Mesodermal cell (in vitro differentiated cells): ENCODE results near the gene EYS.

Experiments used
- H3K27ac ChIP-seq: 2 replicates; pipeline ENCODE4 v1.7.0; 2013; ENCODE audit warnings: mild to moderate bottlenecking, low read depth, low read length, moderate library complexity; ENCODE audit not compliant: severe bottlenecking
- H3K36me3 ChIP-seq: 2 replicates; pipeline ENCODE4 v1.7.1; 2013; ENCODE audit warnings: mild to moderate bottlenecking, low read length, moderate library complexity; ENCODE audit not compliant: control insufficient read depth, insufficient read depth
- H3K4me1 ChIP-seq: one replicate; pipeline ENCODE4 v1.7.1; 2013; ENCODE audit warnings: mild to moderate bottlenecking, low read length; ENCODE audit not compliant: insufficient read depth, control insufficient read depth, poor library complexity, severe bottlenecking
- H3K4me3 ChIP-seq: 2 replicates; pipeline ENCODE4 v1.7.0; 2013; ENCODE audit warnings: low read length, control low read depth, mild to moderate bottlenecking; ENCODE audit not compliant: insufficient read depth, poor library complexity, severe bottlenecking; ENCODE audit errors: extremely low read depth
- H3K9me3 ChIP-seq: 2 replicates; pipeline ENCODE4 v1.7.1; 2013; ENCODE audit warnings: mild to moderate bottlenecking, low read length, moderate library complexity; ENCODE audit not compliant: control insufficient read depth
- WGBS, 2 experiments: methylation state at CpG; one replicate each; pipeline ENCODE4 v1.1.5; 2013; ENCODE audit warnings: missing lambda C conversion rate in 2 of 2; ENCODE audit not compliant: insufficient coverage in 2 of 2; 5-methylcytosine and 5-hydroxymethylcytosine counted together

EYS gene

GRCh38 chr6:65170273-65170672 lies 536.8 kb downstream of the EYS start:
- Histone ChIP-seq H3K4me3 (no peak overlapping the region), H3K9me3 (no peaks in the 10 kb centered on the region), H3K36me3 (no peaks in the 10 kb centered on the region), H3K4me1 (no peaks in the 10 kb centered on the region), H3K27ac (no peak overlapping the region)
- WGBS, 2 experiments: no CpG with 5 or more reads among the region's 2 CpGs

GRCh38 chr6:65161661-65162060 lies 545.4 kb downstream of the EYS start:
- H3K9me3 ChIP-seq: no peaks in the 10 kb centered on the region
- WGBS, 2 experiments: no CpG with 5 or more reads among the region's 1 CpG
- no peak overlapping the region for H3K27ac ChIP-seq
- H3K4me1 ChIP-seq: no peaks in the 10 kb centered on the region
- no peaks in the 10 kb centered on the region for H3K36me3 ChIP-seq
- H3K4me3 ChIP-seq: no peak overlapping the region

GRCh38 chr6:65157025-65157424 lies 550.0 kb downstream of the EYS start:
- Histone ChIP-seq H3K27ac (no peak overlapping the region), H3K9me3 (no peaks in the 10 kb centered on the region), H3K36me3 (no peaks in the 10 kb centered on the region), H3K4me3 (no peak overlapping the region), H3K4me1 (no peaks in the 10 kb centered on the region)
- WGBS, 2 experiments: no CpG with 5 or more reads among the region's 3 CpGs

GRCh38 chr6:65155083-65155482 lies 551.9 kb downstream of the EYS start:
- H3K36me3 ChIP-seq: no peaks in the 10 kb centered on the region
- H3K9me3 ChIP-seq: no peaks in the 10 kb centered on the region
- no peak overlapping the region for H3K4me3 ChIP-seq
- no peaks in the 10 kb centered on the region for H3K4me1 ChIP-seq
- no peak overlapping the region for H3K27ac ChIP-seq
- WGBS, 2 experiments: no CpG with 5 or more reads among the region's 1 CpG

GRCh38 chr6:65149841-65150240 lies 557.2 kb downstream of the EYS start:
- no peaks in the 10 kb centered on the region for H3K4me1 ChIP-seq
- H3K27ac ChIP-seq: no peak overlapping the region
- no peaks in the 10 kb centered on the region for H3K36me3 ChIP-seq
- WGBS, 2 experiments: no CpG with 5 or more reads among the region's 1 CpG
- peaks cover 5% of the 10 kb centered on the region for H3K9me3 ChIP-seq
- no peak overlapping the region for H3K4me3 ChIP-seq

GRCh38 chr6:65148839-65149238 lies 558.2 kb downstream of the EYS start:
- H3K9me3 ChIP-seq: peaks cover 5% of the 10 kb centered on the region
- no peak overlapping the region for H3K4me3 ChIP-seq
- H3K36me3 ChIP-seq: no peaks in the 10 kb centered on the region
- no peaks in the 10 kb centered on the region for H3K4me1 ChIP-seq
- H3K27ac ChIP-seq: no peak overlapping the region
- WGBS, 2 experiments: no CpG with 5 or more reads among the region's 2 CpGs

- no peak overlapping the region for H3K27ac ChIP-seq
- WGBS, 2 experiments: 80 to 86% methylated on average over 1 of the region's 2 CpGs
- H3K4me1 ChIP-seq: no peaks in the 10 kb centered on the region
- H3K4me3 ChIP-seq: no peak overlapping the region
- H3K9me3 ChIP-seq: no peaks in the 10 kb centered on the region
- H3K36me3 ChIP-seq: no peaks in the 10 kb centered on the region
Measured at GRCh38 chr6:65135567-65135966, 571.5 kb downstream of the EYS start.

GRCh38 chr6:65126667-65127066 lies 580.4 kb downstream of the EYS start:
- Histone ChIP-seq H3K36me3 (no peaks in the 10 kb centered on the region), H3K4me3 (no peak overlapping the region), H3K9me3 (no peaks in the 10 kb centered on the region), H3K4me1 (no peaks in the 10 kb centered on the region), H3K27ac (no peak overlapping the region)
- WGBS, 2 experiments: 60% methylated on average over 1 of the region's 2 CpGs; no CpG with 5 or more reads in 1 of the 2 experiments

- WGBS, 2 experiments: no CpG with 5 or more reads among the region's 1 CpG
- no peak overlapping the region for H3K27ac ChIP-seq
Measured at GRCh38 chr6:65123521-65123920, 583.5 kb downstream of the EYS start.

GRCh38 chr6:65117817-65118409 lies 589.1 kb downstream of the EYS start:
- Histone ChIP-seq H3K4me1 (no peaks in the 10 kb centered on the region), H3K36me3 (no peaks in the 10 kb centered on the region), H3K27ac (no peak overlapping the region), H3K9me3 (no peaks in the 10 kb centered on the region), H3K4me3 (no peak overlapping the region)
- WGBS, 2 experiments: 94% methylated on average over 2 of the region's 3 CpGs; no CpG with 5 or more reads in 1 of the 2 experiments

More at GRCh38 chr6:65123521-65123920, 583.5 kb downstream of the EYS start:
- no peaks in the 10 kb centered on the region for H3K4me1 ChIP-seq
- H3K4me3 ChIP-seq: no peak overlapping the region
- H3K36me3 ChIP-seq: no peaks in the 10 kb centered on the region
- no peaks in the 10 kb centered on the region for H3K9me3 ChIP-seq

- no peaks in the 10 kb centered on the region for H3K4me1 ChIP-seq
- WGBS, 2 experiments: 91% methylated on average over 1 of the region's 1 CpG; no CpG with 5 or more reads in 1 of the 2 experiments
- H3K9me3 ChIP-seq: no peaks in the 10 kb centered on the region
- H3K4me3 ChIP-seq: no peak overlapping the region
- H3K27ac ChIP-seq: no peak overlapping the region
- no peaks in the 10 kb centered on the region for H3K36me3 ChIP-seq
Measured at GRCh38 chr6:65116326-65116725, 590.7 kb downstream of the EYS start.
